NCI-H524 (cell line): ENCODE measurements around the gene ASB18.
"Not testable (repeated sequence)": the region's sequence is repeated elsewhere in the genome, so short reads cannot be mapped to it uniquely, and the experiment has no call there.

Experiments
- DNase-seq, 2 experiments: peaks; one replicate each; lab custom pipeline; 2025; lab: John Stamatoyannopoulos, UW

Gene ASB18

DNA sequence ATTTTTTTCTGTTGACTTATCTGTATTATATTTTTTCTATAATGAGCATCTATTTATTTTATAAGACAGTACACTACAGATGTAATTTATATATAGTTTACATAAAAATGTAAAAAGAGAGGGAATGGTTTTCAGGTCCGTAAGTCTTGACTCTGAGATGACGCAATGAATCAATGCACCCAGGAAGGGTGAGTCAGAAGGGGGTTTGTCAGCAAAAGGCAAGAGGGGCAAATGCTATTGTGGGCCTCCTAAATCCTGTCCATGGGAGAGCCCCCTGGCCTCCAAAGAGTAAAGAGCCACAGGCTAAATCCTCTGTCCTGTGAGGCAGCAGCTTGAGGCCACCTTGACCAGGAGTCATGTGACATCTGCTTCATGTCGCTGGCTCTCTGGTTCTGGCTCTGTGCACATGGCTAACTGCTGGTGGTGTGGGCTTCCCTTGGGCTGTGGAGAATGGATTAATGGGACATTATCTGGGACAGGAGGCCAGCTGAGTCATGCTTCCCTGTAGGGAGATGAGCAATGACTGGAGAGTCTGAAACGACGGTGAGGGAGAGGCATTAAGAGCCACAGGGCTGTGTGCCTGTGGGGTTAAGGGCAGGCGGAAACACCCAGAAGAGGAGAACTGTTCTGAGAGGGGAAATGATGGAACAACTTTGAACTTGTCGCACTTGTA is 22.8 kb upstream of the ASB18 start:
- no peak for DNase-seq

DNA sequence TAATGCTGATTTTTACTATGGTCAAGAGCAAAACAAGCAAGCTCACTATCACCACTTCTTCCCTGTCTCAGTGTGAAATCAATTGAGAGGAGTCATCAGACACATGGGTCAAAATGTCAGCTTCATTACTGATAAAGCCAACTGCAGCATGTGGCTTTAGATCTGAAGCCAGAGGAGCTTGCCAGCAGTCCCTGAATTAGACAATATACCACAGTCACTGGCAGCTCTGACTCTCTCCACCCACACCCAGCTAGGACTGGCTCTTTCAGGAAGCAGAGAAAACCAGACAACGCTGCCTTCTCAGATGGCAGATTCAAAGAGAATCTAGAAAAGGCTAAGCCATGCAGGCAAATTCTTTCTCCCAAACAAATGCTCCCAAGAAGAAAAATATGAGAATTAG is 20.0 kb upstream of the ASB18 start:
- no peak for DNase-seq

DNA sequence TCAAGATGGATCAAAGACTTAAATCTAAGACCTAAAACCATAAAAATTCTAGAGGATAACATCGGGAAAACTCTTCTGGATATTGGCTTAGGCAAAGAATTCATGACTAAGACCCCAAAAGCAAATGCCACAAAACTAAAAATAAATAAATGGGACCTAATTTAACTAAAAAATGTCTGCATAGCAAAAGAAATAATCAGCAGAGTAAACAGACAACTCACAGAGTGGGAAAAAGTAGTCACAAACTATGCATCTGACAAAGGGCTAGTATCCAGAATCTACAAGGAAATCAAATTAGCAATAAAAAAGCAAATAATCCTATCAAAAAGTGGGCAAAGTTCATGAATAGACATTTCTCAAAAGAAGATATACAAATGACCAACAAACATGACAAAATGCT is 18.2 kb upstream of the ASB18 start:
- DNase-seq, result no peak

DNA sequence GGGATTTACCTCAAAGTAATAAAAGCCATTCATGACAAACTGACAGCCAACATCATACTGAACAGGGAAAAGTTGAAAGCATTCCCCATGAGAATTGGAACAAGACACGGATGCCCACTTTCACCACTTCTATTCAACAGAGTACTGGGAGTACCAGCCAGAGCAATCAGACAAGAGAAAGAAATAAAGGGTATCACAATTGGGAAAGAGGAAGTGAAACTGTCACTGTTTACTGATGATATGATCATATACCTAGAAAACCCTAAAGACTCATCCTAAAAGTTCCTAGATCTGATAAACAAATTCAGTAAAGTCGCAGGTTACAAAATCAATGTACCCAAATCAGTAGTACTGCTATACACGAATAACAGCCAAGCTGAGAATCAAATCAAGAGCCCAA is 17.2 kb upstream of the ASB18 start:
- DNase-seq, result no peak

DNA sequence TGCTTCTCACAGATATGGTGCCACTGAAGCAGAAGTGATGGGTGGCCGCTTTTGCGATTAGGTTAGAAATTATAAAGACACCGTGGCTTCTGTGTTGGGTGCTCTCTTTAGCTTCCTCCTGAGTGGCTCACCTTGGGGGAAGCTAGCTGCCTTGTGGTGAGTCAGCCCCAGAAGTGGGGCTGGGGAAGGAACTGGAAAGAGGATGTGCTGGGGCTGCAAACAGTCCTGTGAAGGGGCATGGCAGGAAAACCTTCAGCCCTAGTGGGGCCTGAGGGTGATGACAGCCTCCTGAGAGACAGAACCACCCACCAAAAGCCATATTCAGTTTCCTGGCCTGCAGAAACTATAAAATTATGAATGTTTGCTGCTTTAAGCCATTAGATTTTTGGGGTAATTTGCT is 8.9 kb upstream of the ASB18 start:
- DNase-seq, result no peak

DNA sequence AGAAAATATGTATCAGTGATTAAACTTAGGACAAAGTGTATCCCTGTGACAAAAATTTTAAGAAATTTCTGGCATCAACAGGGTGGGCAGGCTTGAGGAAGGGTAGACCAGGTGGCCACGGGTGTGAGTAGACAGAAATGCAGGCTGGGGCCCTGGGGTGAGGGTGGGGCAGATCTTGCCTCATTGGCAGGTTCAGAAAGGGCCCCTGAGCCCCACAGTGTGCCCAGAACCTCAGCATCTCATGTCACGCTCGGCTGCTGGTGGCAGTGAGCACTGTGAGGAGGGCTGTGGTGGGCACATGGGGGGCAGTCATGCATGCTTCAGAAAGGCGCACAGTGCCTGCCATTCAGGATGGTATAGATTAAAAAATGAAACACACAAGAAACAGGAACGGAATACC is 7.6 kb upstream of the ASB18 start:
- DNase-seq, result no peak

DNA sequence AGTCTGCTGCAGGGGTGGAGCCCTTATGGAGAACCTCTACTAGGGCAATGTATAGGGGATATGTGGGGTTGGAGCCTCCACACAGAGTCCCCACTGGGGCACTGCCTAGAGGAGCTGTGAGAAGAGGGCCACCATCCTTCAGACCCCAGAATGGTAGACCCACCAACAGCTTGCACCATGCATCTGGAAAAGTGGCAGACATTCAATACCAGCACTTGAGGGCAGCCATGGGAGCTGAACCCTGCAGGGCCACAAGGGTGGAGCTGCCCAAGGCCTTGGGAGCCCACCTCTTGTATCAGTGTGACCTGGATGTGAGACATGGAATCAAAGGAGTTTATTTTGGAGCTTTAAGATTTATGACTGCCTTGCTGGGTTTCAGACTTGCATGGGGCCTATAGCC is 5.7 kb upstream of the ASB18 start:
- DNase-seq, result not testable (repeated sequence)

DNA sequence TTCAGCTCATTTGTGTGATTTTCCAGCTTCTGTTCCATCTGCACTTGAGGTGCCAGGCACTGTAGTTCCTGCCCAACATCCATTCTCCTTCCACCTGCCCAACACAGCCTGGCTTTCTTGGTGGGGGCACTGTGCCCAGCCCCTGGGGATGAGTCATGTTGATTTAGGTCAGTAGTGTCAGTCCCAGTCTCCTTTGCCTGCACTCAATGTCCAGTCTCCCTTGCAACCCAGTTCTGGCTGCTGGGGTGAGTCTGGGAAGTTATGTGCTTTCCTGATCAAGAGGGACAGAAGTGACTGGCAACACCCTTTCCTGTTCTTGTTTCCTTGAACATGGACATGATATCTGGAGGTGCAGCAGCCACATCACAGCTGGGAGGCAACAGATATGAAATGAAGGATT is 1.5 kb upstream of the ASB18 start:
- no peak for DNase-seq

DNA sequence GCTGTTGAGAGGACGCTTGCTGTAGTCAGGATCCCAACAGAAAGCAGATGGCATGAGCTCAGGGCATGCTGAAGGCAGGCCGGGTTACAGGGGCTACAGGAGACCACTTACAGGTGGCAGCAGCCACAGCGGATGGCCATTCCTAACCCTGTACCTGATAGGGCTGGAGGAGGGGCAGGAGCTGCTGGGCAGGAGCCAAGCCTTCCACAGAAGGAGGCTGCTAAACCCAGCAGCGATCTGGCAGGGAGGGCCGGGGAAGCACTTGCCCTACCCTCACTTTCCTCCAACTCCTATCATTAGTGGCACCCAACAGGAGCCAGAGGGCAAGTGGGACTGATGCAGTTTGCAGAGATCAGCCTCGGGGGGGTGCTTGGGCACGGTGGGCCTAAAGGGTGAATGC is 2.0 kb downstream of the ASB18 start:
- DNase-seq, result no peak

DNA sequence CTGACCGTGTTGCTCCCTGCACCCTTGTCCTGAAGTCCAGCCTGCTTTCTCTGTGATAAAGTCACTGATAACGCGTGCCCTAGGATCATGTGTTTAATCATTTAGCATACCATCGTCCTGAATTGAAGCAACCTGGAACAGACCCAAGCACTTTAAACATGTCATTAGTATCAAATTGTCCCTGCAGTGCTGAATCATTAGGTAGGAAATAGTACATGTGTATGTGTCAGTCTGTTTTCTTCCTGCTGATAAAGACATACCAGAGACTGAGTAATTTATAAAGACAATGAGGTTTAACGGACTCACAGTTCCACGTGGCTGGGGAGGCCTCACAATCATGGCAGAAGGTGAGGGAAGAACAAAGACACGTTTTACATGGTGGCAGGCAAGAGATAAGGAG is 2.8 kb downstream of the ASB18 start:
- DNase-seq, result no peak

DNA sequence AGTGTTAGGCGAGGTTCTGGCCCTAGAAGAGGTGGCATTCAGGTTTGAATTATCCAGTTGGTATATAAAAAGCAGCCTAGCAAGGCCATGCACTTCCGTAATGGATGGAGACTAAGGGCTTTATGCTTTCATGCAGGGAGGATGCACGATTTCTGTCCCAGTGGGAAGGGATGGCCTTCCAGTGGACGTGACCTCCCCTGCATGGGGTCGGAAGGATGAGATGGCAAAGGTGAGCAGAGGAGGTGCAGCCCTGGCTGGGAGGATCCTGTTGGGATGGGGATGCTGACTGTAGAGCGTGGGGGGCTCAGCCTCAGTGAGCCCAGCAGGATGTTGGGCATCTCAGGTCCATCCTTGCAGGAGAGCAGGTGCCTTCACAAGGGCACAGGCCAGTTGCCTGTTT is 4.8 kb downstream of the ASB18 start:
- DNase-seq, result no peak

DNA sequence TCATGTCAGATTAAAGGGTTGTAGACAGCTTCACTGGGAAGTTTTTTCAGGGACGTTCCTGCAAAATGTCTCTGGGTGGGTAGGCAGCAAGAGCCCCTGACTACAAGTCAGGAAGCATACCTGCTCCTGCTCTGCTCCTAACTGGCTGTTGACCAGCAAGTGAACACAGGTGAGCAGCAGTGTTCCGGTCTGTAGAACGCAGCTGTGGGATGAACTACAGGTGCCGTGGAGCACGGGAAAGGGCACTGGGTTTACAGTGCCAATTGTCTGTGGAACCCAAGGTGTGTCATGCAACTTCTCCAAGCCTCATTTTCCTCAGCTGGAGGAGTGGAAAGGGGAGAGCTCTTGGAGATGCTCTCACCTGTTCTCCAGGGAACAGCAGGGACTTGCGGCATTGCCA is 6.6 kb downstream of the ASB18 start:
- DNase-seq, result no peak

DNA sequence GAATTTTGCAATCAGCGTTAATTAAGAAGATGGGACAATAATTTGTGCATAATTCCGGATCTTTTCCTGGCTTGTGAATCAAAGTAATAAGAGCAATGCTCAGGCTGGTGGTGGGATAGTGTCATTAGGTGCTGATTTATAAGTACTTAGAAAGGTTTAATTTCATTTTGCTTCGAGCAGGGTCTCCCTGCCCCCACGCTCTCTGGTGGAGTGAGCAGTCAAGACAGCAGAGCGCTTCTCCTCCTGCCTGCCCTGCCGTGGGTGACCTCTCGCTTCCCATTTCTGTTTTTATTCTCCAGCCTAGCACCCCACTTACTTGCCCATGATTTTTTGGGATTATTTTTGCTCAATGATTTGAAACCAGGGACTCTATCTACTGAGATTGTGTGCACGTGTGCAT is 7.1 kb downstream of the ASB18 start:
- no peak for DNase-seq

DNA sequence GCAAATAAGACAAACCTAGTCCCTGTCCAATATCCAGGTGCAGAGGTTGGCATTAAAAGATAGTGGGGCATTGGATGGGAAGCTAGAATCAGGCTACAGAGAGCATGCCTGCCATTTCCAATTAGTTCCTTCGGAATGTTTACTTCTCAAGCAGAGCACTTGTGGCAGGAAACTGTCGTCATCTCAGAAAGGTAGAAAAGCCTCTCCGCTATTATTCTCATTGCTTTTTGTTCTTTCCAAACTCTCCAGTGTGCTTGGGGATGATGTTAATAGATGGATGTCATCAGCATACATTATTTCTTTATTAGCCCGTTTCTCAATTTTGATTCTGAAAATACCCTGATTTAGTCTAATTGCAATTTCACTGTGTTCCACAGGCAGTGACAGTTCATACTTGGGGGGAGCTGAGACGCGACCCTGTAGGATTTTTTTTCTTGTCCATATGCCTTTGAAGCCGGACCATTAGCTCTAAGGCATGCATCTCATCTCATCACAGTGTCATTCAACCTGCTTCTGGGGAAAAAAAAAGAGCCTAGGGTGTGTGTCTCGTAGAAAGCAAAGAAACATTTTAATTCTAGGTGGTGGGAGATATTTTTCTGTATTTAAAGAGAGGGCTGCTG is 7.7 kb downstream of the ASB18 start:
- DNase-seq, result no peak

DNA sequence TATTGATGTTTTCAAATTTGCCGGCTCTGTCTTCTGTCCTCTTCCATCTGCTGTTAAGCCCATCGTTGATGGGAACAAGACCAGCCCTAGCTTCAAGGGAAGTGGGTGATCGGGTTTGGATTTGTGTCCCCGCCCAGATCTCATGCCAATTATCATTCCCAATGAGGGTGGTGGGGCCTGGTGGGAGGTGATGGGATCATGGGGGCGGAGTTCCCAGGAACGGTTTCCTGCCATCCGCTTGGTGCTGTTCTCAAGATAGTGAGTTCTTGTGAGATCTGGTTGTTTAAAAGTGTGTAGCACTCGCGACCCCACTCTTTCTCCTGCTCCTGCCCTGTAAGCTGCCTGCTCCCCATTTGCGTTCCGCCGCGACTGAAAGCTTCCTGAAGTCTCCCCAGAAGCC is 9.5 kb downstream of the ASB18 start:
- DNase-seq, result no peak

DNA sequence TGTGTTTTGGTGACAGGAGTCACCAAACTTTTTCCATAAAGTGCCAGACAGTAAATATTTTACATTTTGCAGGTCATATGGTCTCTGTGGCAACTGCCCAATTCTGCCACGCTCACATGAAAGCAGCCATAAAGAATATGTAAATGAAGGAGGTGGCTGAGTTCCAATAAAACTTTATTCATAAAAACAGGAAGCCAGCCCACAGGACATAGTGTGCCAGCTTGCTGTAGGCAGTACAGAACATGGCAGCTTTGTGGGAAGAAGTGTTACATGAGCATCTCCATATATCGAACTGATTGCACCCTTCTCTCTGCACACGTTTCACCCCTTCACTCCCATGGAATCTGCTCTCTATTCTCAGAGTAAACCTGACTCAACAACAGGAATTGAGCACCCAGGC is 10.2 kb downstream of the ASB18 start:
- no peak for DNase-seq

DNA sequence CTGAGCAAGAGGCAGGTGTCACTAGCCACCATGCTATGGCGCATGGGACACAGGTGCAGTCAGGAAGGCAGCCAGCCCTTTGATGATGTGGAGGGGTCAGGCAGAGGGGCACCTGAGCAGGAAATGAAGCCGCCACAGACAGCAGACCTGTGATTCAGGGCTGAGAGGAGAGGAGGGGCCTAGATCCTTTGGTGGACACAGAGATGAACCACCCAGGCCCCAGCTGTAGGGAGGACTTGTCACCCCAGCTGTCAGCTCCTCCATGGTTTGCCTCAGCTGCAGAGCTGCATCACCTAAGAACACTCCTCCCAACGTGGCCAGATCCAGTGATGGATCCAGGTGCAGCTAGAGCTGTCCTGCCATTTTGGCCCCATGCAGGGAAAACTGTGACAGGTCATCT is 11.6 kb downstream of the ASB18 start:
- DNase-seq, result no peak

DNA sequence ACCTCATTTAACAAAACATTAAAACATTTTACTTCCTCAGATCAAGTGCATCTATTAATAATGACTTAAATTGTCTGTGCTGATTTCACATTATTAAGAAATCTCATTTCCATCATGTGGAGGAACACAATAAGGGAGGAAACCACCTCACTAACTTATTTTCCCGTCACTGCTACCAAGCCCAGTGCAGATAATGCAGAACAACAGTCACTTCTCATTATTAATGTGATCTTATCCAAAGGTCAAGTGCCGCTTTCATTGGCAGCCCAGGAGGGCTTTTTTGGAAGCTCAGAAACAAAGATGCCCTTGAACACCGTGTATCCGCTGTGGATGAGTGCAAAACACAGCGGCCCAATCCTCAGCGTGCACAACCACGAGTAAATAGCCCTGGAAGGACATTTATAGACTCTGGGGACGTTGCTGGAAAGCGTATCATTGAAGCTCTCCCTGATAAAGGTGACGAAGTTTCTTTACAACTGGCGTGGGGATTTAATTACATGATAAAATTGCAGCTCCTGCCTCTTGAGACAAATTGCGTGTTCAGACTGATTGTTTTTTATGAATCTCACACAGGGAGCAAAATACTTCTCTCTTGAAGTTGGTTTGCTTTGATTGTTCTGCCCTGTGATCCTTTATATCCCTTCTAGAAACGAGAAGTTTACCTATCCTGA is 13.2 kb downstream of the ASB18 start:
- no peak for DNase-seq

DNA sequence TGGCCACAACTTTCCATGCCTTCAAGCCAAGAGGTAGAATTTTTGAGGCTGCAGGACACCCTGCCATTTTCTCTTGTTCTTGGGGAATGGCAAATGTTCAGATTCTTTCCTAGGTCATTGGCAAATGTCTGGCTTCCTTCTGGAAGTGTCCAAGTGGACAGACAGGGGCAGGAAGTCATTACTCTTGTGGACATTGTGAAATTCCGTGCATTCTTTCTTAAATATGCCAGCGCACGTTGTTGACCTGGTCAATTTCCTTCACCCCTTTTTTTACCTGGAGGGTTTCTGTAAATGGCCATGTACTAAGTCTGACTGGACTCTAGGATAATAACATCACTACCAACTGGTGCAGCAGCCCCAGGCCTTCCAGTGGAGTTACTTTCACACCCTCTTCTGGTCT is 13.9 kb downstream of the ASB18 start:
- DNase-seq, result no peak

DNA sequence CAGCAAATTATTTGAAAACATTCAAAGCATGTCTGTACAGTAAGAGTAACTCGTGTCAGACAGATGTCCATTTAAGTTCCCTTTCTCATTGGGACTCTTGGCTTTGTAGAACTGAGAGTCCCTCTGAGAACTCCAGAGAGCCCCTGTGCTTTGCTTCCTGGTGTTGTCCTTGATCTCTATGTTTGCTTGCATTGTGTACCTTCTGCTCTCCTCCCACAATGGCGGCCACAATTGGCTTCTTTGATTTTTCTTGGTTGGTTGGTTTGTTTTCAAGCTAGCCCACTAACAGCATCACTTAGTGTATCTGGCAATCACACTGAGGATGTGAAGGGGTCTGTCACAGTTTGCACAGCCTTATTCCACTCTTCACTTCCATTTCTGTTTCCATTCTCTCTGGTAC is 15.1 kb downstream of the ASB18 start:
- DNase-seq, result no peak

DNA sequence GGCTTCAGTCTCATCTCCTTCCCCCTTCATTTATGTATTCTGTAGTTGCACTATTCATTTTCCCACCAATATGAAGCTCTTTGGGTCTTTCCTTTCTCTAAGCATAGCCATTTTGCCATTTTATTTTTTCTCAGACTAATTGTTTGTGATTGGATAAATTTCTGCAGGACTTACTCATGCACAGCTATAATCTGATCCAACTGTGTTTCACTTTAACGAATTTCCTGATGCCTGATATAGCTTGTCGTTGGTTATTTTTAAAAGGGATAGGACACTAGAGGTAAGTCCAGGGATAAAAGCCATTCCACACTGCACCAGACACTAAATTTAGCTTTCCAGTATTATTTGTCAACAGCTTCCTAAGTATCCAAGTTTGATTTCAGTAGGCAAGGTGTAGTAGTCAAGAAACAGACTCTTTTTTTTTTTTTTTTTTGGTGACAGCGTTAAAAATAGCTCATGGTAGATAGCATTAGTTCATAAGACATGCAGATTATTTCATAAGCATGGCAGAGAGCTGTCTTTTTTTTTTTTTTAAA is 17.4 kb downstream of the ASB18 start:
- no peak for DNase-seq

DNA sequence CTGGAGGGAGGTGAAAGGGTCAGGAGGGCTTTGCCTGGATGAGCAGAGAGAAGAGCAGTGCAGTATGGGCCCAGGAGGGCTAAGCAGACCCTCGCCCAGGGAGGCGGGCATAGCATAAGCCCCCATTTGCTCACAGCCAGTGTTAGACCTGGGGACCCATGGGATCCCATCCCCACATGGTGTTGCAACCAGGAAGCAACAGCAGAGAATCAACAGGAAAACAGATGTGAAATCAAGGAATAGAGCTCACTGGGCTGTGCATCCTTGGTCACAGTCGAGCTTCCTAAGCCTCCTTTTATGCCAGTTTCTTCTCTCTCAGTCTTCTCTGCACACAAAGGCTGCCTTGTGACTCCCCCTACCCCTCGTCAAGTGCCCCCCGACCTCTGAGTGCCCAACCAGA is 19.9 kb downstream of the ASB18 start:
- no peak for DNase-seq

DNA sequence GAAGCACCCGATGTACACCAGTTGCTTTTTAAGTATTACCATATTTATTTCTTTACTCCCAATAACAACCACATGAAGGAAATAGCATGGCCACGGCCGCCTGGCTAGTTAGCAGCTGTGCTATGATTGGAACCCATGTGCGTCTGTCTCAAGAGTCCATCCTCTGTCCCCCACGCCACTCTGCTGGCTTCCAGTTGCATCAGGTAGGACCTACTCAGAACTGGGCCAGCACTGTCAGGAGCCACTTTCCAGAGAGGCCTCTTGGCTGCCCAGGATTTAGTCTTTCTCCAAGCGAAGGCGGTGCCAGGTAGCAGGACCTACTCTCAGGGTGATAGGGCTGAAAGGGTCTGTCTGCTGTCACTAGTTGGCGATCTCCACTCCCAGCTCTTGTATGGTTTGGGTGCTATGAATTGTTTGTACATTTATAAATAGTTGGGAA is 22.1 kb downstream of the ASB18 start:
- no peak for DNase-seq
